OCI-LY1 (cell line): ENCODE data around the gene NIBAN1.

Source experiments
- EZH2 ChIP-seq: fragments of 200-600 bp; sonication (generic), shearing (Covaris generic); IDR thresholded peaks from 2 replicates; pipeline ENCODE4 v1.8.0; 2017; ENCODE audit warnings: borderline replicate concordance, mixed run types, mild to moderate bottlenecking, antibody characterized with exemption, low read length, moderate library complexity, mixed read lengths
- TF ChIP-seq, protein P1 (sequence below): fragments of 200-600 bp; sonication (generic), shearing (Covaris generic); IDR thresholded peaks from 2 replicates; pipeline ENCODE4 v1.5.1; 2017; ENCODE audit warnings: mild to moderate bottlenecking, antibody characterized with exemption, low read length, moderate library complexity, mixed read lengths

DNA sequence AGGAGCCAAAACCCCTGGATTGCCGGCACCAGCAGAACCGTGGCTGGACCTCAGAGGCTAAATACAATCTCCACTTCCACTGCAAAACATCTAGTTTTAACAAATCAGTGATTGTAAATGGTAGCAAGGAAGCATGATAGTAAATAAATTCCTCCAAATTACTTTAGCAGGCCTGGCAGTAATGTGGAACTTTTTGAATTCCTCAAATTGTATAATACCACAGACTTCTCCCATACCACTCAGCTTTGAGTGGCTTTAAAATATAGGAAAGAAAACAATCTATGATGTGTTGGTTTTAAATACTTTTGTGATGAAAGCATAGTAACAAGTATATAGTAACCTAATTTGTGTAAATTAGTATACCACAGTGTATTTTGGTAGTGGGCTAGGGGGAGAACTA is 34.1 kb downstream of the NIBAN1 start:
- TF ChIP-seq, protein P1, sequence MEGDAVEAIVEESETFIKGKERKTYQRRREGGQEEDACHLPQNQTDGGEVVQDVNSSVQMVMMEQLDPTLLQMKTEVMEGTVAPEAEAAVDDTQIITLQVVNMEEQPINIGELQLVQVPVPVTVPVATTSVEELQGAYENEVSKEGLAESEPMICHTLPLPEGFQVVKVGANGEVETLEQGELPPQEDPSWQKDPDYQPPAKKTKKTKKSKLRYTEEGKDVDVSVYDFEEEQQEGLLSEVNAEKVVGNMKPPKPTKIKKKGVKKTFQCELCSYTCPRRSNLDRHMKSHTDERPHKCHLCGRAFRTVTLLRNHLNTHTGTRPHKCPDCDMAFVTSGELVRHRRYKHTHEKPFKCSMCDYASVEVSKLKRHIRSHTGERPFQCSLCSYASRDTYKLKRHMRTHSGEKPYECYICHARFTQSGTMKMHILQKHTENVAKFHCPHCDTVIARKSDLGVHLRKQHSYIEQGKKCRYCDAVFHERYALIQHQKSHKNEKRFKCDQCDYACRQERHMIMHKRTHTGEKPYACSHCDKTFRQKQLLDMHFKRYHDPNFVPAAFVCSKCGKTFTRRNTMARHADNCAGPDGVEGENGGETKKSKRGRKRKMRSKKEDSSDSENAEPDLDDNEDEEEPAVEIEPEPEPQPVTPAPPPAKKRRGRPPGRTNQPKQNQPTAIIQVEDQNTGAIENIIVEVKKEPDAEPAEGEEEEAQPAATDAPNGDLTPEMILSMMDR, result no peak
- no peak for TF ChIP-seq EZH2
